HG03565 (cell line): ENCODE results near the gene LIMS2.

Source experiments
- ATAC-seq: cut with Tn5 transposase; IDR thresholded peaks from one replicate; pipeline ENCODE4 v1.9.1; 2021; ENCODE audit warnings: mild to moderate bottlenecking, moderate library complexity; ENCODE audit not compliant: unreplicated experiment

The LIMS2 gene, protein sequence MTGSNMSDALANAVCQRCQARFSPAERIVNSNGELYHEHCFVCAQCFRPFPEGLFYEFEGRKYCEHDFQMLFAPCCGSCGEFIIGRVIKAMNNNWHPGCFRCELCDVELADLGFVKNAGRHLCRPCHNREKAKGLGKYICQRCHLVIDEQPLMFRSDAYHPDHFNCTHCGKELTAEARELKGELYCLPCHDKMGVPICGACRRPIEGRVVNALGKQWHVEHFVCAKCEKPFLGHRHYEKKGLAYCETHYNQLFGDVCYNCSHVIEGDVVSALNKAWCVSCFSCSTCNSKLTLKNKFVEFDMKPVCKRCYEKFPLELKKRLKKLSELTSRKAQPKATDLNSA

DNA sequence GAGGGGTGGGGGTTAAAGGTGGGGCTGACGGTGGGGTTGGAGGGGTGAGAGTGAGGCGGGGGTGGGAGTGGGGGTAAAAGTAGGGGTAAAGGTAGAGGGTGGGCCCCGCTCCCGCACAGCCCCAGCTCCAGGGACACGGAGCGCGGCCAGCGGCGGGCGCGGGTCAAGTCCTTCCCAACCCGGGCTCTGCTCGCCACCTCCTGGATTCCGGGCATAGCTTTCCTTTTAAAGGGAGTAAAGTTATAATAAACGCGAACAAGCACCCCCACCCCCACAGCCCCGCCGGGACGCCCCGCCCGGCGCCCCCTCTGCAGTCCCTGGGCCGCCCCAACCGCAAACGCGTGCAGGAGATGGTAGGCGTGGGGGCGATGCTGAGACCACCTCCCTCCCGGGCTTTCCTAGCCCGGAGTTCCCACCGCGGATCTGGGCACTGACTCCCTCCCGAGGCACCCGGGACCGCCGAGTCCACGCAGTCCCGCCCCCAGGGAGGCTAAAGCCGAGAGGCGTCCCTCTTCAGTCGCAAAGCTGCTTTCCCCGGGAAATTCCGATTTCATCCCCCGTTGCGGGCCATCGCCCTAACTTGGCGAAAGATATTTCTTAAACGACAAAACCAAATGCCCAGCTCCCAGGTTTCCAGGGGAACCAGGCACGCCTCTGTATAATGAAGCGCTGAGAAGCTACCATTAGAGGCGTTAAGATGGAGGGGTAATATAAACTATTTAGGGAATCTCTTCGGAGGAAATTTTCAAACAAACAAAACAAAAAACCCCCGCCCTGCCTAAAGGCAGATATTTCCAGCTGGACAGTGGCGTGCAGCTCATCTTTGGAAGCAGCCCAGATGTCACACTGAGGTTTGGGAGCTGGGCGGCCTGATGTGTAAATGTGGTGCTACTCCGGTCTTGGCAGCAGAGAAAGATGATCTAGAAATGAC is at the start of gene LIMS2:
LIMS2 (minus strand) TSS at position 200 of the 931 bp plus-strand sequence. CDS start 506 bp downstream, outside the sequence.
- ATAC-seq, result no peak

DNA sequence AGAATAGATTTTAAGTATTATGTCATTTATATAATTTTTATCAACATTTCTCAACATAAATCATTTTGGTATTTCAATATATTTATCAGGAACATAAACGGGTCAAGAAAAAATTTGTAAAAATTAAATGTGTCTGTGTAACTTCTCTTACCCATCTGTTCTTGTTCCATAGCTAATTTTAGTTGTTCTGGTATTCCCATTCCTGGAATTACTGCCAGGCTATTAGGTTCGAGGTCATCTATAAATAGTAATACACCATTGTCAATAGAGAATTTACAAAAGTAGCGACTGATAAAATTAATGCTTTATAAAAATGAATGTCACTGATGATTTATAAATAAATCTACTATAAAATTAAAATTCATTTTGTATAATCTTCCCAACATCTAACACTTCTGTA is 47.5 kb upstream of the LIMS2 start:
- no peak for ATAC-seq

DNA sequence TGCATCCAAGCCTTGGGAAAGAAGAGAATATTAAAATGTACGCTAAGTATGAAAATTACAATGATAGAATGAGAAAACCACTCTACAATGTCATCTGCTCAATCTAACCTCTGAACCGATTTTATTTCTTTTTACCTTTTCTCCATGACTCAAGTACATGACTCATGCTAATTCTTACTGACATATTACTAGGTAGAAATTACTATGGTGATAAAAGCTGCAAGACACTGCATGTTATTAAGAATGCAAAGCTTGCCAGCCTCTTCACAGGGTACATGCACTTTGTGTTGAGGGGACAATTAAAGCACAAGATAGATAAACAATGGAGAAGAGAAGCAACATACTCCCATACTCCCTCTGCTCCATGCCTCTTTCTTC is 46.6 kb upstream of the LIMS2 start:
- ATAC-seq, result no peak

DNA sequence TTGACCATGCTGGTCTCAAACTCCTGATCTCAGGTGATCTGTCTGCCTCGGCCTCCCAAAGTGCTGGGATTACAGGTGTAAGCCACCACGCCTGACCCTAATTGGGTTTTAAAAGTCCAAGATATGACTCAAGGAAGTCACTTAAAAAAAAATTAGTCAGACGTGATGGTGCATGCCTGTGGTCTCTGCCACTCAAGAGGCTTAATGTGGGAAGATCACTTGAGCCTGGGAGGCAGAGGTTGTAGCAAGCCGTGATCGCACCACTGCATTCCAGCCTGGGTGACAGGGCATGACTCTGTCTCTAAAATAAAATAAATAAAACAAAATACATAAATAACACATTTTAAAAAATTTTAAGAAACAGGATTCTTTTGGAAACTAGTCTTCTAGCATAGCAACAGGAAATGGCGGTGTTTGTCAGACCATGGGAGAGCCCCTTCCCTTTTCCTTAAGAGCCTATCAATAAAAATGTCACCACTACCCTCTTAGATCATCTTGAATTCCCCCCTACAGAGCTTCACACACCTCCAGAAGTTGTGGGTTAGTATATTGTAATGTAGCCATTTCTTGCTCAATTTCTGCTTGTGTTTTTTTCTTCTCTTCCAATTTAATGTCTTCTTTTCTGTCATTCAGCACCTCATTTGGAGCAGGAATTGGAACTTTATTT is 46.1 kb upstream of the LIMS2 start:
- ATAC-seq, result no peak

DNA sequence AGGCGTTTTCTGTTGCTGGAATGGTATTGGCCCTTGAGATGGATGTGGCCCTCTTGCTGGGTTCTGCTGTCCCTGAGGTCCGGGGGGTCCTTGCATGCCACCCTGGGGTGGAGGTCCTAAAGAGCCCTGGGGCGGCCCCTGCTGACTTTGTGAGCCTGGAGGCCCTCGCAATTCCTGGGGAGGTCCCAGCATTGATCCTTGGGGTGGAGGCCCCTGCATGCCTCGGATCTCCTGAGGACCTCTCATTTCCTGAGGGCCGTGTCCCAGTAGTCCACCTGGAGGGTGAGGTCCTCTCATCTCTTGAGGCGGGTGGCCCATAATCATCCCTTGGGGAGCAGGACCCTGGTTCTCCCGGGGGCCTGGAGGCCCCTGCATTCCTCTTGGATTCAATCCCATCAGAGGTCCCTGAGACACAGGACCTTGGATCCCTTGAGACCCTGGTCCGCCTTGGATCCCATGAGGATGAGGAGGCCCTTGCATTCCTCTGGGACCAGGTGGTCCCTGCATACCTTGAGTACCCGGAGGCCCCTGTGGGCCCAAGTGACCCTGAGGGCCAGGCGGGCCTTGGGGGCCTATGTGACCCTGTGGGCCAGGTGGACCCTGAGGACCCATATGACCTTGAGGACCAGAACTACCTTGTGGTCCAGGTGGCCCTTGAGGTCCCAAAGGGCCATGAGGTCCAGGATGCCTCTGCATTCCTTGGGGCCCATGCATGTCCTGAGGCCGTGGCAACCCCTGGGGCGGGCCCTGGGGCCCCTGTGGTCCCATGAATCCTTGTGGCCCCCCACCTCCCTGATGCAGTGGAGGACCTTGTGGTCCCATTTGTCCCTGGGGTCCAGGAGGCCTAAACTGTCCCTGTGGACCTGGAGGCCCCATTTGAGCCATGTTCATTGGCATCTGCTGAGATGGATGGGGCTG is 44.2 kb upstream of the LIMS2 start:
- ATAC-seq, result no peak

DNA sequence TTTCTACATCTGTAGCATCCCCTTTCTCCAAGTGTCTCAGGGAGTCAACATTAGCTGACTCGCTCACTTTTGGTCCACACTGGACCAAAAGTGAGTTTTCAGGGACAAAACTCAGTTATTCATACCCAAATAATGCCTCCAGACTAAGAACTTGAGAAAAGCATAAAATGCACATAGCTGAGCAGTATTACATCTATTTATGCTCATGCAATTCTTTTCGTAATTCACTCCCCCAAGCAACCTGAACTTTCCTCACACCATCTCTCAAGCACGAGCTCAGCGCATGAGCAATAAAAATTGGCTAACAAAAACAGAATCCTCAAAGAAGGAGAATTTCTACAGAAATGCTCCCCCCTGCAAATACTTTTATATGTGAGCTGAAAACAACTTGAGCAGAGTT is 42.9 kb upstream of the LIMS2 start:
- no peak for ATAC-seq

DNA sequence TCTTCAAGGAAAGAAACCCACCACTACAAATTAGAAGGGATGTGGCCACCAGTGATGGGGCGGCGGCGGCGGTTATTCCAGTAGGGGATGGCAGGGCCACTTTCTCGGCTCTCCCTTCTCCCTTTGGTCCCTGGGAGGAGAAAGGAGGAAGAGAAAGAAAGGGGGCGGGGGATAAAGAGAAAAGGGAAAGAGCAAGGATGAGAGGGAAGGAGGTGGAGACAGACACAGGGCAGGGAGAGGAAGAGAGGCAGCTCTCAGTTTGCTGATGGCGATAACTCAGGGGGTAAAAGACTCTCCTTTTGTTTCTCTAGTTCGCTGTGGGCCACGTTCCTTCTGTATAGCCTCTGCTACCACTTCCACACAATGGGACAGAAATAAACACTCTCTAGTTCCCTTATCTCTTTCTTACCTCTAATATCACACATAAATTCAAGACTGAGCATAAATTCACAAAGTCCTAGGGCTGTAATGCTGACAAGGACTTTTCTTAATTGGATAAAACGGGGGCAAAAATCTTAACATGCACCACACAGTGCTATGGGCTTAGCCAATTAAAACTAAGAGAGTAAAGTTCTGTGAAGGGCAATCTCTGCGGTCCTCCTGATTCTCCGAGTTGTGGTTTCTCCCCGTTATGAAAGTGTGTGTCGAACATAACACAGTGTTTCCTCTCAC is 40.6 kb upstream of the LIMS2 start:
- ATAC-seq, result no peak

DNA sequence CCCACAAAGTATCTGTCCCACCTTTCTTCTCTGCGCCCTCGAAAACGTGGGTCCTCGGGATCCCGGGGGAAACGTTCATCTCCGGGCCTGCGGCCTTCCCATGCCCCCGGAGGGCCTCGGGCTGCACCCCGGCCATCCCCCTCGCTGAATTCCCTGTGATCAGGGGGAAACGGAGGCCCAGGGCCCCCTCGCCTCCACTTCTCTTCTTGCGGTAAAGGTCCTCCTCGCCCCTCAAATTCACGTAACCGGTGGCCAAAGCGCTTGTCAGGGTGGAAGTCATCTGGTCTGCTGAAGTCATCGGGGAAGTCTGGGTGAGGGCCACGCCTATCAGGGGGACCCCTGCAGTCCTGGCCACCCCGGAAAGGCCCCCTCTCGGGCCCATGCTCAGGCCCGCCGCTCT is 38.2 kb upstream of the LIMS2 start:
- ATAC-seq, result no peak

DNA sequence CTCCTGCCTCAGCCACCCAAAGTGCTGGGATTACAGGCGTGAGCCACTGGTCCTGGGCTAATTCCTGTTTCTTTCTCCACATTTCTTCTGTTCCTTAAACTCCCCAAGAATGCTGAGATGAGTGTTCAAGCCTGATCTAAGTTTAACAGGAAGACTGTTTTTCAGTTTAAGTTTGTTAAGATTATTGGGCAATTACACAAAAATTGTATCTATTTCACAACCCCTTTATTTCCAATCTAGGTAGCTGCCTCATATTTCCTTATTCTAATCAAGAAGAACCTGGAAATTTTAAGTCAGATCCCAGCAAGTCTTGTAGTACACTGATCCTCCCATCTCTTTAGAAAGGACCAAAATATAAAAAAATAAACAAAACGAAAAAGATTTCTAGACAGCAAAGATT is 37.7 kb upstream of the LIMS2 start:
- no peak for ATAC-seq

DNA sequence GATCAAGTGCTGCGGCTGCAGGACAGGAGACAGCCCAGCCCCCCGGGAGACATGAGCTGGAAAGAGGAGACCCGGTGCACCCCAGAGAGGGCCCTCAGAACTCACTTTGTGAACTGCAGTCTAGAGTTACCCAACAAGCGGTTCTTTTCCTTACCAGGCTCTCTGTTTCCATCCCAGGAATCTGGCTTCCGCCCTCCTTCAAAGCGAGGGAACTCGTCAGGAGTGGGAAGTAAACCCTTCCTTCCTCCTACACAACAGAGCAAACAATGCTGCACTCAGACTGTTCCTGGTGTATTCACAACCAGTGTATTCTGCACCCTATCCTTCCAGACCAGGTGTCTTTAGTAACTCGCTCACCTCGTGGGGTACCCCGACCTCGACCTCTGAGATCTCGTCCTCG is 34.0 kb upstream of the LIMS2 start:
- no peak for ATAC-seq

DNA sequence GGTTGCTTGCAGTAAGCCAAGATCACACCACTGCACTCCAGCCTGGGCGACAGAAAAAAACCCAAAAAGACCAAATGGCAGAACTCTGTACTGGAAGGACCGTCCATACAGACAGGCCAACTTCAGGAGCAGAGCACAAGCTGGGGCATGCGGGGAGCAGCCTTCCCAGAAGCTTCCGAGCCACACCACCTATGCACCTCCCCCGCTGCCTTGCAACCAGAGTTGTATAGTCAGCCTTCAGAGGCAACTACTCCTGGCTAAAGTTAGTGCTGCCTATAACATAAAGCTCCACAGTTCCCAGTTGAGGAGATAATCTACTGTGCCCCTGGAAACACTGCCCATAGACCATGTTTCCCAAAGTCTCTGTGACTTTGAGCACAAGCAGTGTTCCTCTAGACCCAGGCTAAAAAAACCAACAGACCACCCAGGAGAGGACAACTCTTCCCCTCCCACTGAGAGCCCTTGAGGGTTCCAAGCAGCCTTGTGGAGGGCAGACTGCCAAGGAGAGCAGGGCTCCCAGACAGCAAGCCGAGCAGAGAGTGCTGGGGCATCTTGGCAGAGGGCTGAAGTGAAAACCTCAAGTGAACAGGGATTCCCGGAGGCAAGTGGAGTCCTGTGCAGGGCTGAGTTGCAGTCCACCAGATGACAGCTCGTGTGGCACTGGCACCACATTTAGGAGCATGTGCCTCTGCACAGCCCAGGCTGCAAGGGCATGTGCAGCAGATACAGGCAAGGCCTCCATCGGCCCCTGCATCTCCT is 32.7 kb upstream of the LIMS2 start:
- ATAC-seq, result no peak

DNA sequence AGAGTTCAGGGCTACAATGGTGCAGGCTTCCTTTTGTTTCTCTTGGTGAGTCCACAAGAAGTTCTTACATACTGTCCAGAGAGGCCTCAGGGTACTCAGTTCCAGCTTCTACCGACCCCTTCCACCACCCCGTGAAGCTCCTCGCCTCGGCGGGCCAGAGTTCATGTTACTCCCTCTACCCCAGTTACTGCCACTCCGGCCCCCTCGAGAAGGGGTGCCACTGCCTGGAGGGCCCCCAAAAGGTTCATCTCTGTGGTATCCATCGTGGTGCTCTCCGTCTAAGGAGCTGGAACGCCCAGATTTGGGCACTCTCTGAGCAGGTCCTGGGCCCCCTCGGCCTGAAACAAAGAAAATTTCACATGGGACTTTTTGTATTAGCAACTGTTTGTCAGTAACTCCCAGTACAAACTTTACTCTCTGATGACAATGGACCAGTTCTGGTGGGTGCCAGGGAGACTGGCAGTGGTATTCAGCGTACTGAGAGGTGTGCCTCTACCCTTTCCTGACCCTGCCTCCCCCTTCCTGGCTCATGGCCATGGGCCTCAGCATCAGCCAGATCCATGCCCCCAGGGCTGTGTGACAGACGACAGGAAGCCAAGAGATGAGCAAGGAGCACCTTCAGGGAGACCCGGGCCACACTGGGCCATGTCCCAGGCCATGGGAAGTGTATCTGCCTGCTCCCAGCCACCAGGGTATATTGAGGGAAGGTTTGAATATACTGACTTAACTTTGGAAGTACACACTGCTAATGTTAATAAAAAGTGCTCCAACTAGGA is 31.1 kb upstream of the LIMS2 start:
- ATAC-seq, result no peak

DNA sequence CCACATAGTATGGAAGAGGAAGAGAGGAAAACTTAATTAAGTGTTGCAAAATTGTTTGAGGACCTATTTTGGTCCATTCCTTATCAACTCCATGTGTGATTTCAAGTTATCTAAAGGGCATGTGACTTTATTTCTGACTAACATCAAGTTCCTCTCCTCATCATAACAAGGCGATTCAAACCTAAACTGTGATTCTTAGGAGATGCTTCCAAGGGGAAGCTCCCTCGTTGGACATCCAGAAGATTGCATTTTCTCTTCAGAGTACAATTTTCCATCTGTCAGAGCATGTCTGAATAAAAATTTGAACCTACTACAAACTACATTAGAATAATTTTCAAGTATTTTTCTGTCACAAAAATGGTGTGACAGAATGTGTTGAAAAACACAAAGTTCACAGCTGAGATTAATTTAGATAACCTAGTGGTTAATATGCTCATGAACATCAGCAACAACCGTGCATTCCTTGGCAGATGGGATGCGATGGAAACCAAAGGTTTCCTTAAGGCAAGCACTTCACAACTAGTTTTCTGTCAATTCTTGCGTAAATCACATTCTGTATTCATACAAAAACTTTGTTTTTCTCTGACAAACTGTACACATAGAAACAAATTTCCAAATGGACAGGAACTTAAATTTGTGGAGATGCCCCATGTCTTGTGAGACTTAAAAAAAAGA is 30.2 kb upstream of the LIMS2 start:
- ATAC-seq, result no peak

DNA sequence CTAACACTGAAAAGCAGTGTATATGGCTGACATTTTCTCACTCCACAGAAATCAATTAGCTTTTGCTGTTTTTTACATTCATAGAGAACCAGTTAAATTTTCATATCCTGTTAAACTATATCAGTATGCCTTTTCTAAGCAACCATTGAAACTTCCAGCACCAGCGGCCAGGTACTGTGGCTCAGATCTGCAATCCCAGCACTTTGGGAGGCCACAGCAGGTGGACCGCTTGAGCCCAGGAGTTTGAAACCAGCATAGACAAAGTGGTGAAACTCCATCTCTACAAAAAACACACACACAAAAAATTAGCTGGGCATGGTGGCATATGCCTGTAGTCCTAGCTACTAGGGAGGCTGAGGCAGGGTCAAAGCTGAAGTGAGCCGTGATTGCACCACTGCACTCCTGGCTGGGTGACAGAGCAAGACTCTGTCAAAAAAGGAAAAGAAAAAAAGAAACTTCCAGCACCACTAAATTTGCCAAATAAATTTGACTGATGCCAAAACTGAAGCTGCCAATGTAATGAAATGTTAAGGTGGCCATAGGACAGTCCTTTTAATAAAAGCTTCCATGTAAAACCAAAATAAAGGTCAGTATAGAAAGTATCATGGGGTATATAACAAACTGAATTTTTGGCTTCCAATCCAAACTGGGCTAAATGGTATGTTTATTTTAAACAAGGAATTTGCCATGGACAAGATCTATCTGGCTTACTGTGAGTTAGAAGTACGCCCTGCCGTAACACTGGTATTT is 29.5 kb upstream of the LIMS2 start:
- ATAC-seq, result no peak

DNA sequence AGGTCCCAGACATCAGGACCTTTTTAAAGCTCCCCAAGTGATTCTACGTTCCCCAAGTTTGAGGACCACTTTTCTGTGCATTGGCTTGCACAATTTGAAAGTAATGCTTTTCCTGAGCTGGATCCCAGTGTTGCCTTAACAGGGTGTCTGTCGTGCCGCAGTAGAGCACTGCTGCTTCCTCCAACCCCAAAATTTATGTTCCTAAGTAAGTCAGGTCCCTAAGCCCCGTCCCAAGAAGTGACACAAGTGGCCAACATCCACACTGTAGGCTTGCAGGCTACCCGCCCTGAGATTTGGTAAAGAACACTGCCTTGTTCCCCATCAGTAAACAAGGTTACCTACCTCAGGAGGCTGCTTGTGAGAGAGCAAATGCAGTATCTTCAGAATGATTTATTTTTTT is 28.0 kb upstream of the LIMS2 start:
- ATAC-seq, result no peak

DNA sequence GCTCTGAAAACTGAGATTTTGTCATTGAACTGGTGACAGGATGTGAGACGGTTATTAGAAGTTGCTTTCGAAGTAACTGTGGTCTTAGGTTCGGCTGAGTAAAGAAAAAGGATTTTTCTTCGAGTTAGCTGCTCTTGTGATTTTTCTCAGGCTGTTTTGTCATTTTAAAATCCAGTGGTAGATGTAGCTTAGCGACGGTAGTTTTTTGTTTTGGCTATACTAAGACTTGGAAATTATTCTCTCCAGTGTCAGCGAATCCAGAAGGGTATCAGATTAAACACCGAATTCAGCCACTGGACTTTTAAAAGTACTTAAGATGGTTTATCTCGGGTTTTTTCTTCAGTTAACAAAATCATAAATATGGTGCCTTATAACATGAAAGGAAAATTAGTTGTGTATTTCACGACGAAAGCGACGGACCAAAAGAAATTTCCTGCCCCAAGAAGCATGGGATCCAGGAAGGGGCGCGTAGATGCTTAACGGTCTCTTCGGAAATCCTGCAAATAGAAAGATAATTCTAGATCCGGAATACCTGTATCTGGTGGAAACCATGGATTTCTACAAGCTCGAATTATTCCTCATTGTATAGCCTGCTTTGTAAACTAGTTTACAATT is 27.2 kb upstream of the LIMS2 start:
- ATAC-seq, result no peak
